GM19467 (cell line): Measurements from ENCODE around the gene CYP4F8.
"Not testable (repeated sequence)": the region's sequence is repeated elsewhere in the genome, so short reads cannot be mapped to it uniquely, and the experiment has no call there.

Source experiments
- ATAC-seq: cut with Tn5 transposase; IDR thresholded peaks from one replicate; pipeline ENCODE4 v1.9.1; 2021; ENCODE audit warnings: mild to moderate bottlenecking, moderate library complexity; ENCODE audit not compliant: unreplicated experiment

The CYP4F8 gene

DNA sequence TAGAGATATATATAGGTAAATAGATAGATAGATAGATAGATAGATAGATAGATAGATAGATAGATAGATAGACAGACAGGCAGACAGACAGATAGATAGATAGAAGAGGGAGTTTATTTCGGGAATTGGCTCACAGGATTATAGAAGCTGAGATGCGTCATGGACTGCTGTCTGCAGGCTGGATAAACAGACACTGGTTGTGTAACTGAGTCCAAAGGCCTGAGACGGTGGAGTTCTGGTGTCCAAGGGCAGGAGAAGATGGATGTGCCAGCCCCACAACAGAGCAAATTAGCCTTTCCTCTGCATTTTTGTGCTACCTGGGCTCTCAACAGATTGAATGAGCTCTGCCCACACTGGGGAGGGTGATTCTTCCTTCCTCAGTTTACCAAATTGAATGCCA lies 28.4 kb downstream of the CYP4F8 start:
- ATAC-seq, result no peak

DNA sequence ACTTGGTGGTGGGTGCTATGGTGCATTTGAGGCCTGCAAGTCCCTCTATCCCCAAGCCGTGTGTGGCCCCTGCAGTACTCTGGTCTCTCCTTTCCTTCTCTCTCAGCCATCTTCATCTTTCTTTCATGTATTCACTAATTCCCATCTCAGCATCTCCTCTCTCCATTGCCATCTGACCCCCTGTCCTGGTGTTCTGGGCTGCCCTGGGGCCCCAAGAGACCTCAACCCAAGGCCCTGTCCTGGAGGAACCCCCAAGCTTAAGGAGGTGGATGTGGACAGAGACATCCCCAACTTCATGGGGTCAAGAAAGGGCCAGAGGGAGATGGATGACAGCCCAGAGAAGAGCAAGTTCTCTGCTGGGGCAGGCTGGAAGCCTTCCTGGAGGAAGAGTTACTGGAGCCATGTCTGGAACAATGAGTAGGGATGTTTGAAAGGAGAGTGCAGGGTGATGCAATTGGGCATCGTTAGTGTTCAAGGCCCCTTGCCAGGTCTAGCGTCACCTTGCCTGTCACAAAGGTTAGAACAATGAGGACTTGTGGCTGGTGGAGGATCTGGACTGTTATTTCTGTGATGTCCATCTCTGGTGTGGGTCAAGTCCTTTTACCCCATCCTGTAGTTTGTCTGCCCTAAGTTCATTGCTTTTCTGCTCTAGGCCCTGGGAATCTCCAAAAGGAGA lies 29.2 kb downstream of the CYP4F8 start:
- no peak for ATAC-seq

DNA sequence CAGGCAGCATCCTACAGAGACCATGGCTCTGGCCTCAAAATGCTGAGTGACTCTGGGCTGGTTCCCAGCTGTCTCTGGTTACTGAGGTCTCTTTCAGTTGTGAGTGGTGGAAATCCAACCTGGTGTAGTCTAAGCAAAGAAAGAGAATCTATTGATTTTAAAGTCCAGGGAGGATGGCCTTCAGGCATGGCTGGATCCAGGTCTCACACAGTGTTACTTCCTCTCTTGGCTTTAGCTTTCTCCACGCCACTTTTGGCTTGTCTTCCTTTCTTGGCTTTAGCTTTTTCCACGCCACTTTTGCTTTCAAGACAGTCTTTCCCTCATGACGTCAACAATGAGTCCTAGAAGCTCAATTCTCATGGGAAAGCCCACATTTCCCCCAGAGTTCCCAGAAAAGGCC lies 29.8 kb downstream of the CYP4F8 start:
- no peak for ATAC-seq

DNA sequence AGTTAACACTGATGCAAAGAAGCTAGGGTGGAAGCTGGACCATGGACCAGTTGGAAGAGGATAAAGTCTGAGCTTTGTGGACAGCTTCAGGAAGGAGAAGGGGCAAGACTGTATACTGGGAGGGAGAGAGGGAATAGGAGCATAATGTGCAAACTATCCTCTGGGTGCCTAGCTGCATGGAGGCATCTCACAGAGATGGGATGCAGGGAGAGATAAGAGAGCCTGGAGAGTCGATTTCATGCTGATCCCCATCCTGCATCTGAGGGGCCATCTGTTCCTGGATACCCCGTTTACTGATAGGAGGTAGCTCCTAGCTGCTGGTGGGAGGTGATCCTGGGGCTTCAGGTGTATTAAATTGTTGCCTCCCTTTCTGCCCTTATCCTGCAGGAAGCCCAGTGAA lies 34.5 kb downstream of the CYP4F8 start:
- ATAC-seq, result no peak

DNA sequence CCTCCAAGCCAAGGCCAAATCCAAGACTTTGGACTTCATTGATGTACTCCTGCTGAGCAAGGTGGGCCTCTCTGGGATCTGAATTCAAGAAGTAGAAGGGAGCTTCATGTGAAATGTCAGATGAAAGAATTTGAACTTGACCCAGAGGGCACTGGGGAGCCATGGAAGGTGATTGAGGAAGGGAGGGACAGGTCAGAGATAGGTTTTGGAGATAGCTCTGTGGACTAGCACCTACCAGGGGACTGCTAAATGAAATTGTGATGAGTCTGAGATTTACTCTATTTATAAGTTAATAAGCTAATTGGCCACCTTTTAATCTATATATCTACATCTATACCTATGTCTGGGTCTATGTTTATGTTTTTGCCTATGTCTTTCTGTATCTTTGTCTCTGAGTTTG lies 35.1 kb downstream of the CYP4F8 start:
- ATAC-seq, result not testable (repeated sequence)

DNA sequence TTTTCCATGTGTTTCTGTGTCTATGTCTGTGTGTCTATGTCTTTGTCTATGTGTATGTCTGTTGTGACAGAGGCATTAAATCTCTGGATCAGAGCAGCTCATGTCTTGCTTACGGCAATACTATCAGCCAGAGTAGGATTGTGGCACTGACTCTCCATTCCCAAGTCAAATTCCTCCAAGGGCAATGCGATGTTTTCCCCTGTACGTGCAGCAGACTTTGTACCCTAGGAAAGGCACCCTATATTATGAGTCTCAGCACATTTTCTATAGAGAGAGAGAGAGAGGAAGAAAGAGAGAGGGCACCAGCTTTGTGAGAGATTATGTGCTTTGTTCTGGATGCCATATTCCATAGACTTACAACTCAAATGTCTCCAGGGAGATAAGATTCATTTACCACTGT lies 36.8 kb downstream of the CYP4F8 start:
- no peak for ATAC-seq

DNA sequence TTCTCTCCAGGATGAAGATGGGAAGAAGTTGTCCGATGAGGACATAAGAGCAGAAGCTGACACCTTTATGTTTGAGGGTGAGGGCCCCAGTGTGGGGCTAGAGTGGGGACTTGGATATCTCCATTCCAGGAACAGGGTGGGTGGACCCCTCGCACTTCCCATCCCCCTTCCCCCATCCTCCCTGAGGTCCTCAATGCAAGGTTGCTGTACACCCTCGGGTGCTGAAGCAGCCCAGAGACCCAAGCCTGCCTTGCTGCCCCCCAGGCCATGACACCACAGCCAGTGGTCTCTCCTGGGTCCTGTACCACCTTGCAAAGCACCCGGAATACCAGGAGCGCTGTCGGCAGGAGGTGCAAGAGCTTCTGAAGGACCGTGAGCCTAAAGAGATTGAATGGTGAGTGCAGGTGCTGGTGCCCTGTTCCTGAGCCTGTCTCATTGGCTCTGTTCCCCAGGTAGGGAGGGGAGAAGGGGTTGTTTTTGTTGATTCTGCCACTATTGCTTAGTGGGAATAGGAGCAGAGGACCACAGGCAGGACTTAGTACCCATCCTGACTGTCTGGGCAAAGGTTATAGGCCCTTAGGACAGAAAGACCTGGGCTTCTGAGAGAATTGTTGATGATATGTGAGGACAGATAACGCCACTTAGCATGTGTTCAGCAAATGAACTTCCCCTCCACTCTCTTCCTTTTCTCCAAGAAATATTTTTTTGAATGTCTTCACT lies 37.7 kb downstream of the CYP4F8 start:
- ATAC-seq, result no peak

DNA sequence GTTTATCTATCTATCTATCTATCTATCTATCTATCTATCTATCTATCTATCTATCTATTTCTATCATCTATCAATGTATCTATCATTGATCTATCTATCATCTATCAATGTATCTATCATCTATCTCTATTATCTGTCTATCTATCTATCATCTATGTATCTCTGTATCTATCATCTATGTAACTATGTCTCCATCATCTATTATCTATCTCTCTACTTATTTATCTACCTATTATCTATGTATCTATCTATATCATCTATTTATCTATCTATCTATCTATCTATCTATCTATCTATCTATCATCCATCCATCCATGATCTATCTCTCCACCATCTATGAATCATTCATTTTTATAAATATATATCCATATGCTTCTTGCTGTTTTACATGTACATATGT lies 41.4 kb downstream of the CYP4F8 start:
- no peak for ATAC-seq

DNA sequence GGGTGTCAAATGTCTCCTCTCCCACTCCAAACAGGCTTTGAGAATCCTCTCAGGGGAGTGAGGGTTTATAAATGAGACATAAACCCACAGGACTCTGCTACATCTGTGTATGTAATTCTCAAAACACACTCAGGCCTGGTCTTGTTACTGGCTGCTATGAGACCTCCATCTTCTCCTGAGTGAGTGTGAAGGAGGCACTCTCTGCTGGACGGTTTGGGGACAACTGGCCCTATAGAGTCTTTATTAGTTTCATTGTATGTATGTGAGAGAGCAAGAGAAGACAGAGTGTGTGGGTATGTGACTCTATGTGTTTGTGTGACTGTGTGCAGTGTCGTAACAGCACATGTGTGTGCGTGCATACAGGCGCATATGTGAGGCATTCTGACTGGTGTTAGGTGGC lies 48.2 kb downstream of the CYP4F8 start:
- ATAC-seq, result no peak

DNA sequence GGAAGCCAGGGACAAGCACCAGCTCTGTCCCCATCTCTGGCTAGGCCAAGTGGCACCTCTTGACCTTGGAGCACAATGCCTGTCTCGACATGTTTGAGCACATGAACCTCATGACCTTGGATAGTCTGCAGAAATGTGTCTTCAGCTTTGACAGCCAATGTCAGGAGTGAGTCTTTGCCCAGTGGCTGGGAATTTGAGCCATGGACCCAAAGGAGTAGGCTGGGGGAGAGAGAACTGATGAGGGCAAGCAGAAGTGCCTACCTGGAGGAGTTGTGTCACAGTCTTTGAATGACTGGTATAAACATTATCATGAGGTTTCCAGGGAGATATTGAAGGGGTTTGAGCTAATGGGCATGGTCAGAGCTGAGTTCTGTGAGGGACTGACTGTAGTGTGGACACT lies 51.2 kb downstream of the CYP4F8 start:
- ATAC-seq, result no peak

DNA sequence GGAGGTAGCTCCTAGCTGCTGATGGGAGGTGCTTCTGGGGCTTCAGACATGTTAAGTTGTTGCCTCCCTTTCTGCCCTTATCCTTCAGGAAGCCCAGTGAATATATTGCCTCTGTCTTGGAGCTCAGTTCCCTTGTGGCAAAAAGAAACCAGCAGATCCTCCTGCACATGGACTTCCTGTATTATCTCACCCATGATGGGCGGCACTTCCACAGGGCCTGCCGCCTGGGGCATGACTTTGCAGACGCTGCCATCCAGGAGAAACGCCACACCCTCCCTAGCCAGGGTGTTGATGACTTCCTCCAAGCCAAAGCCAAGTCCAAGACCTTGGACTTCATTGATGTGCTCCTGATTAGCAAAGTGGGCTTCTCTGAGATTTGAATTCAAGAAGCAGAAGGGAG lies 51.9 kb downstream of the CYP4F8 start:
- ATAC-seq, result no peak

DNA sequence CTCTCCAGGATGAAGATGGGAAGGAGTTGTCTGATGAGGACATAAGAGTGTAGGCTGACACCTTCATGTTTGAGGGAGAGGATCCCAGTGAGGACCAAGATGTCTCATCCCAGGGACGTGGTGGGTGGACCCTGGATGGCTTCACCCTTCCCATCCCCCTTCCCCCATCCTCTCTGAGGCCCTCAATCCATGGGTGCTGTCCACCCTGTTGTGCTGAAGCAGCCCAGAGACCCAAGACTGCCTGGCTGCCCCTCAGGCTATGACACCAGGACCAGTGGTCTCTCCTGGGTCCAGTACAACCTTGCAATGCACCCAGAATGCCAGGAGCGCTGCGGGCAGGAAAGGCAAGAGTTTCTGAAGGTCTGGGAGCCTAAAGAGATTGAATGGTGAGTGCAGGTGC lies 54.4 kb downstream of the CYP4F8 start:
- ATAC-seq, result no peak

DNA sequence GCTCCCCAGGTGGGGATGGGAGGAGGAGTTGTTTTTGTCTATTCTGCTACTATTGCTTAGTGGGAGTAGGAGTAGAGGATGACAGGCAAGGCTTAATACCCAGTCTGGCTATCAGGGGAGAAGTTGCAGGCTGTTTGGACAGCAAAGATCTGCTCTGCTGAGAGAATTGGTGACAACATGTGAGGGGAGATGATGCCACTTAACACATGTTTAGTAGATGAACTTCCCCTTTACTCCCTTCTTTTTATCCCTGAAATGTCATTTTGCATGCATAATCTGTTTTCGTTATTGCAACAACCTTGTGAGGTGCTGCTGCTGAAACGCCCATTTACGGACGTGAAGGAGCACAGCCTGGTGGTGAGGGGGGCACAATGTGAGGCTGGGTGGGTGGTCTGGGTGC lies 54.9 kb downstream of the CYP4F8 start:
- no peak for ATAC-seq

DNA sequence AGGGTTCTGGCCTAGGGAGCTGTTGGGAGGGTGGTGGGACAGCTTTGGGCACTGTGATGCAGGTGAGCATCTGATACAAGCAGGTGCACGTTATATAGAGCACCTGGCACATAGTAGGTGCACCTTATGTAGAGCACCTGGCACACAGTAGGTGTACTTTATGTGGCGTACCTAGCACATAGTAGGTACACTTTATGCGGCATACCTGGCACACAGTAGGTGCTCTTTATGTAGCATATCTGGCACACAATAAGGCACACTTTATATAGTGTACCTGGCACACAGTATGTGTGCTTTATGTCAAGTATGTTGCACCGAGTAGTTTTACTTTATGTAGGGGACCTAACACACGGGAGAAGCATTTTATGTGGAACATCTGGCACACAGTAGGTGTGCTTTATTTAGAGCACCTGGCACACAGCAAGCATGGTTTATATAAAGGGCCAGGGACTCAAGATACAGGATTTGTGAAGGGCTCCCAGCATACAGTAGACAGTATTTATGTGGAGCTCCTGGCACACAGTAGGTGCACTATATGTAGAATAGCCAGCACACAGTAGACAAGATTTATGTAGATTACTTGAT lies 56.3 kb downstream of the CYP4F8 start:
- ATAC-seq, result no peak

DNA sequence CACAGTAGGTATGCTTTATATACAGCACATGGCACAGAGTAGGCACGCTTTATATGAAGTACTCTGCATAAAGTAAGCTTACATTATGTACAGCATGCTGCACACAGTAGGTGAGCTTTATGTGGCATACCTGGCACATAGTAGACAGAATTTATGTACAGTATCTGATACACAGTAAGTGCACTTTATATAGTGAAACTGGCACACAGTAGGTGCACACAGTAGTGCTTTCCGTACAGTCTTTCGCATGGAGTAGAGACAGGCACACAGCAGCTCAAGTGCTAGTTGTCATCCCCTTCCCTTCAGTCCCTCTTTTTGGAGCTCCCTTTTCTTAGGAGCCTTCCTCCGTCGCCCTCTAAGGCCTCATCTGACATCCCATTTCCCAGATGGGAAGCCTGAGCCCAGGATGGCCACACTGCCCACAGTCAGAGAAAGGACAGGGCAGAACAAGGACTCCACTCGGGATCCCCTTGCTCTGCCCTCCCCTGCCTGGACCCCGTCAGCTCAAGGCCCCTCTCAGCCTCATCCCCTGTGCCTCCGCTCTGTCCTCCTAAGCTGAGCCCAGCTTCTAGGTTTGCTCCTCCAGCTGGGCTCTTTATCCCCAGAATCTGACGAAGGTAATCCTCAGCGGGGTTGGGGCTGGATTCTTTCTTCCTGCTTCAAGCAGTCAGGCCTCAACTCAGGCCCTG lies 57.0 kb downstream of the CYP4F8 start:
- no peak for ATAC-seq

DNA sequence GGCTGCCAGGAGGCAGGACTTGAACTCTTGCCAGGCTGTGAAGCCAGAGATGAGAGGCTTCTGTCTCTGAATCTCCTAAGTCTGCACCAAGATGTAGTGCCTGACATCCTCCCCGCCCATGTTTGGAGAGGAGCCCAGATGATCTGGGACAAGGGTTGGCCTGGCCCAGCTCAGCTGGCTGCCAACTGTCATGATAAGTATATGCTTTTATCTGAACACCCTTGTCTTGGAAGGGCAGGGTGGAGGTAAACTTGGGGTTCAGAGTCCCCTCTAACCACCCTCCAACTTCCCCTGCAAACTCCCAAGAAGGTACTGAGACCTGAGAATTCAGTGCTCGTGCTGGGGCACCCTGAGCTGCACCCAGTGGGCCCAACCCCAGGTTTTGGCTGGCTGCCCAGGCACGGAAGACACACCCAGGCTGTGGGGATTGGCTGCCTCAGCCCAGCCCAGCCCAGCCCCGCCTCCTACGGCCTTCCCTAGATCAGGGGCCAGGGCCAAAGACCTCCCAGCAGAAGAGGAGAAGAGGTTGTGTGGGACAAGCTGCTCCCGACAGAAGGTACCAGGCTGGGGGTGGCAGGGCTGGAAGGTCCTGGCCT lies 57.7 kb downstream of the CYP4F8 start, which contains the start of gene CYP4F12:
Gene CYP4F12, plus strand, starts transcription at position 508 of the 596 bp plus-strand sequence. CDS start 443 bp downstream, outside the sequence.
- no peak for ATAC-seq

DNA sequence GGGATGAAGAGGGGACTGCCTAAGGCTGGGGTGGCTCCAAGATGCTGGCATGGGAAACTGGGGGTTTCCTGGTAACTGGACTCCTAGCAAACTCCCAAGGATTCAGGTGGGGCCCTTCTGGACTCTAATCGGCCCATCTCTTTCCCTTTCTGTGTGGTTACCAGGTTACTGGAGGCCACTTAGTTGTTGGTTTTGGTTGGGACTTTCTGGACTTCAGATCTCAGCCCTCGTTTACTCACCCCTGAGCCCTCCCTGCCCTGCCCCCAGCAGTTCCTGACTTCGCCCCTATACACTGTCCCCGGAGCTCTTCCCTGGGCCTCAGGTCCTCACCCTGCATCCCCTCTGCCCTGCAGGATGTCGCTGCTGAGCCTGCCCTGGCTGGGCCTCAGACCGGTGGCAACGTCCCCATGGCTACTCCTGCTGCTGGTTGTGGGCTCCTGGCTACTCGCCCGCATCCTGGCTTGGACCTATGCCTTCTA lies 58.2 kb downstream of the CYP4F8 start:
- ATAC-seq, result no peak

DNA sequence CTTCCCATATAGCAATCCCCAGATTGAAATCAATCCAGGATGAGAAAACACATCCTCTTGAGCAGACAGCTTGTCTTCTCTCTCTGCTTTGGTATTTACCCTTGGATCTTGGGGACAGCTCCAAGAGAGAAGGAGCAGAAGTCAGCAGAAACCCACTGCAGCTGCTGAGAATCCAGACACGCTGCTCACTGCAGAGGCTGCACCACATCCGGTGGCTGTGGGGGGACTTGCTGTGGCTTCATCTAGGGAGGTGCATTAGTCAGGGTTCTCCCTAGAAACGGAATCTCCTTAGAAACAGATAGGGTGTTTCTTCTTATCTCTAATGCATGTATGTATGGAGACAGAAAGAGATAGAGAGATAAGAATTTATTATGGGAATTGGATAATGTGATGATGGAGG lies 60.5 kb downstream of the CYP4F8 start:
- ATAC-seq, result no peak

DNA sequence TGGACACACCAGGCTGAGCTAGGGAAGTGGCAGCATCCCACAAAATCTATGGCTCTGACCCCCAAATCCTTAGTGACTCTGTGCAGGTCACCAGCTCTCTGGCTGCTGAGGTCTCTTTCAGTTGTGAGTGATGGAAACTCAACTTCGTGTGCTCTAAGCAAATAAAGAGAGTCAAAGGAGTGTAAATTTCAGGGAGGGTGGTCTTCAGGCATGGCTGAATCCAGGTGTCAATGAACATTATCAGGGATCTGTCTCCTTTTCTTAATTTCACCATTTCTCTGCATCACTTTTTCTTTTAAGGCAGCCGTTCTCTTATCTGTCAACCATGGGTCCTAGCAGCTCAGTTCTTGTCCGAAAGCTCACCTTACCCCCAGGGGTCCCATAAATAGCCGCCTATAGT lies 64.1 kb downstream of the CYP4F8 start:
- no peak for ATAC-seq

DNA sequence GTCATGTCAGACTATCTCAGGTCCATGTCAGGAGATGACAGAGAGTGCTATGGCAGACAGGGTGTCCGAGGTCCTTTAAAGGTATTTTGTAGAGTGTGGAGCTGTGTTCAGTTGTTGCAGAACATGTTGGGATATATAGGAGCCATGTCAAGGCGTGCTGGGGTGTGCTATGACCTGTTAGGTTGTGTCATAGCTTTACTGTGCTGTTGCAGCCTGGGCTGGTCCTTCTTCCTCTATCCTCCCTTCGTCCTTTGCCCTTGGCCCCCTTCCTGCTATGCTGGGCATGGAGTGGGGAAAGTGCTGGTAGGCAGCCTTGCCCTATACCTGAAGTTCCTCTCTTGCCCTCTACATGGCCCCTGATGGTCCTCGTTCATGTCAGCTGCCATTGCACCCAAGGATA lies 64.8 kb downstream of the CYP4F8 start:
- ATAC-seq, result not testable (repeated sequence)
